HCT116 (cell line): Measurements from ENCODE around the gene PROX2. TPM values are rescaled to one million over a fixed set of nuclear protein-coding genes. Genes with fewer than 3 reads are reported as not detected.

Experiments
- ATAC-seq: fragments of 200-7000 bp; cut with Tn5 transposase; 2 replicates; pipeline ENCODE4 v1.9.1; 2020; ENCODE audit warnings: mild to moderate bottlenecking, moderate library complexity
- BruUV-seq: library from RNA; stranded (reverse); fragments of 400-500 nt; replicated peaks from 2 replicates; lab custom pipeline; 2021; lab: Mats Ljungman, UMichigan
- CTCF ChIA-PET: fragments of 300-600 bp; sonication (Branson Sonifier 250); formaldehyde crosslinking; loops from one replicate; lab custom pipeline; 2021; ENCODE audit warnings: antibody characterized with exemption; lab: Charles Lee
- POLR2A ChIA-PET: fragments of 300-600, 350-600 bp; sonication (Branson Sonifier 250); formaldehyde crosslinking; loops from one replicate; lab custom pipeline; 2021; ENCODE audit warnings: antibody characterized with exemption; lab: Charles Lee
- RAD21 ChIA-PET, 2 experiments: fragments of 300-600 bp; sonication (Branson Sonifier 250); formaldehyde crosslinking; loops; one replicate each; lab custom pipeline; 2023; ENCODE audit warnings: low total read pairs in 2 of 2; ENCODE audit not compliant: uncharacterized antibody in 2 of 2, unreplicated experiment in 2 of 2, low non-redundant PET in 1 of 2; lab: Charles Lee
- DNase-seq: peaks from one replicate; pipeline ENCODE4 v3.0.0-alpha.2; 2010; ENCODE audit warnings: low read depth, low spot score
- H2AFZ ChIP-seq: fragments of 200-600 bp; shearing (Covaris generic), sonication (generic); 2 replicates; pipeline ENCODE4 v1.6.1; 2017; ENCODE audit warnings: low read depth, mixed run types, mixed read lengths, antibody characterized with exemption, low read length; ENCODE audit not compliant: poor library complexity, severe bottlenecking
- H3K27ac ChIP-seq: 2 replicates; pipeline ENCODE4 v1.5.1; 2012; ENCODE audit warnings: low read depth, low read length
- H3K27me3 ChIP-seq: fragments of 200-600 bp; sonication (generic); 2 replicates; pipeline ENCODE4 v1.6.1; 2016; ENCODE audit warnings: mixed run types, low read length, mixed read lengths; ENCODE audit not compliant: insufficient read depth
- H3K36me3 ChIP-seq, 2 experiments: fragments of 200-500 bp in 1 of 2; fragments of 200-600 bp in 1 of 2; sonication (Bioruptor generic) in 1 of 2; sonication (generic) in 1 of 2; 2 replicates each; pipeline versions ENCODE4 v1.5.1 to v1.6.1; 2014 to 2016; ENCODE audit warnings: low read length in 2 of 2, inconsistent platforms in 1 of 2, mixed read lengths in 1 of 2, mixed run types in 1 of 2; ENCODE audit not compliant: insufficient read depth in 2 of 2, control insufficient read depth in 1 of 2
- H3K4me1 ChIP-seq, 2 experiments: fragments of 200-600 bp in 1 of 2; sonication (generic) in 1 of 2; 2 replicates each; pipeline versions ENCODE4 v1.5.1 to v1.6.1; 2012 to 2017; ENCODE audit warnings: low read length in 2 of 2, inconsistent platforms in 1 of 2, mild to moderate bottlenecking in 1 of 2, mixed read lengths in 1 of 2, mixed run types in 1 of 2, moderate library complexity in 1 of 2; ENCODE audit not compliant: insufficient read depth in 2 of 2, control insufficient read depth in 1 of 2
- H3K4me2 ChIP-seq: fragments of 200-600 bp; sonication (generic); 2 replicates; pipeline ENCODE4 v1.6.1; 2017; ENCODE audit warnings: mixed run types, low read length, mixed read lengths
- H3K4me3 ChIP-seq, 2 experiments: fragments of 200-600 bp in 1 of 2; sonication (generic) in 1 of 2; replicated peaks in 1 of 2; 2 replicates each; pipeline ENCODE4 v1.5.1; 2011 to 2016; ENCODE audit warnings: low read length in 2 of 2, control low read depth in 1 of 2, low read depth in 1 of 2, mild to moderate bottlenecking in 1 of 2, mixed read lengths in 1 of 2, mixed run types in 1 of 2
- H3K79me2 ChIP-seq: fragments of 200-600 bp; sonication (generic); 2 replicates; pipeline ENCODE4 v1.6.1; 2017; ENCODE audit warnings: mild to moderate bottlenecking, mixed run types, low read length, moderate library complexity, mixed read lengths; ENCODE audit not compliant: insufficient read depth
- H3K9ac ChIP-seq: fragments of 200-600 bp; sonication (generic); 2 replicates; pipeline ENCODE4 v1.6.1; 2016; ENCODE audit warnings: low read length, mixed read lengths
- H3K9me2 ChIP-seq: fragments of 200-600 bp; sonication (generic), shearing (Covaris generic); 2 replicates; pipeline ENCODE4 v1.6.1; 2017; ENCODE audit warnings: mixed run types, mild to moderate bottlenecking, moderate library complexity; ENCODE audit not compliant: insufficient read depth
- H3K9me3 ChIP-seq, 2 experiments: fragments of 200-500 bp in 1 of 2; fragments of 200-600 bp in 1 of 2; sonication (Bioruptor generic) in 1 of 2; sonication (generic) in 1 of 2; 2 replicates each; pipeline ENCODE4 v1.6.1; 2014 to 2017; ENCODE audit warnings: low read length in 2 of 2, mixed read lengths in 2 of 2, inconsistent platforms in 1 of 2, low read depth in 1 of 2, mild to moderate bottlenecking in 1 of 2, mixed run types in 1 of 2, moderate library complexity in 1 of 2; ENCODE audit not compliant: control insufficient read depth in 1 of 2, insufficient read depth in 1 of 2
- H4K20me1 ChIP-seq: fragments of 200-600 bp; sonication (generic), shearing (Covaris generic); 2 replicates; pipeline ENCODE4 v1.6.1; 2017; ENCODE audit warnings: mixed run types, mild to moderate bottlenecking, moderate library complexity; ENCODE audit not compliant: insufficient read depth
- ATF3 ChIP-seq: IDR thresholded peaks from 2 replicates; pipeline ENCODE4 v1.6.1; 2012
- CBX3 ChIP-seq: IDR thresholded peaks from 2 replicates; pipeline ENCODE4 v1.6.1; 2012; ENCODE audit warnings: low read depth
- CEBPB ChIP-seq: IDR thresholded peaks from 2 replicates; pipeline ENCODE4 v1.6.1; 2012; ENCODE audit warnings: low read depth
- CTCF ChIP-seq, 3 experiments: fragments of 200-600 bp in 1 of 3; sonication (generic) in 1 of 3; IDR thresholded peaks in 2 of 3; conservative IDR thresholded peaks in 1 of 3; 2 replicates each; pipeline ENCODE4 v1.5.1; 2012 to 2017; ENCODE audit warnings: low read depth in 2 of 3, low read length in 2 of 3, antibody characterized with exemption in 1 of 3, borderline replicate concordance in 1 of 3, control low read depth in 1 of 3, mild to moderate bottlenecking in 1 of 3, mixed read lengths in 1 of 3, mixed run types in 1 of 3, moderate library complexity in 1 of 3; ENCODE audit not compliant: insufficient read depth in 1 of 3
- EGR1 ChIP-seq: IDR thresholded peaks from 2 replicates; pipeline ENCODE4 v1.6.1; 2012; ENCODE audit warnings: low read depth
- ELF1 ChIP-seq: IDR thresholded peaks from 2 replicates; pipeline ENCODE4 v1.6.1; 2012; ENCODE audit warnings: low read depth, borderline replicate concordance
- EZH2phosphoT487 ChIP-seq: fragments of 200-600 bp; IDR thresholded peaks from 2 replicates; pipeline ENCODE4 v1.6.1; 2018; ENCODE audit warnings: antibody characterized with exemption, borderline replicate concordance
- FOSL1 ChIP-seq: IDR thresholded peaks from 2 replicates; pipeline ENCODE4 v1.6.1; 2012; ENCODE audit warnings: low read depth
- JUND ChIP-seq: IDR thresholded peaks from 2 replicates; pipeline ENCODE4 v1.6.1; 2012
- POLR2A ChIP-seq: IDR thresholded peaks from 2 replicates; pipeline ENCODE4 v1.7.0; 2011; ENCODE audit warnings: borderline replicate concordance; ENCODE audit not compliant: insufficient read depth, insufficient read length; ENCODE audit errors: extremely low read depth
- RAD21 ChIP-seq: IDR thresholded peaks from 2 replicates; pipeline ENCODE4 v1.6.1; 2012; ENCODE audit warnings: low read depth, mild to moderate bottlenecking
- REST ChIP-seq: IDR thresholded peaks from 2 replicates; pipeline ENCODE4 v1.6.1; 2012; ENCODE audit warnings: low read depth
- SIN3A ChIP-seq: IDR thresholded peaks from 2 replicates; pipeline ENCODE4 v1.6.1; 2012; ENCODE audit warnings: low read depth
- SRF ChIP-seq: IDR thresholded peaks from 2 replicates; pipeline ENCODE4 v1.6.1; 2012; ENCODE audit warnings: low read depth
- TCF7L2 ChIP-seq: IDR thresholded peaks from 2 replicates; pipeline ENCODE4 v1.7.0; 2011; ENCODE audit warnings: borderline replicate concordance, inconsistent platforms; ENCODE audit not compliant: insufficient read depth, insufficient read length; ENCODE audit errors: extremely low read depth
- YY1 ChIP-seq: IDR thresholded peaks from 2 replicates; pipeline ENCODE4 v1.6.1; 2011; ENCODE audit warnings: low read length, low read depth, moderate library complexity, mild to moderate bottlenecking; ENCODE audit not compliant: insufficient replicate concordance; ENCODE audit errors: extremely low read depth
- ZFX ChIP-seq: fragments of 450-650 bp; IDR thresholded peaks from 2 replicates; pipeline ENCODE4 v1.6.1; 2017
- ZNF274 ChIP-seq: fragments of 200-500 bp; sonication (Bioruptor generic); IDR thresholded peaks from 2 replicates; pipeline ENCODE4 v1.6.1; 2014; ENCODE audit warnings: mild to moderate bottlenecking, low read depth, low read length, inconsistent platforms
- intact Hi-C: fragments of 100-400 bp; cut with micrococcal nuclease; formaldehyde crosslinking; loops from 2 replicates; pipeline ENCODE4 v1.10.0; 2022
- total RNA-seq: library from RNA; stranded (reverse); gene quantifications from one replicate; pipeline ENCODE4 v1.2.1, GENCODE V29; 2021; ENCODE audit not compliant: unreplicated experiment

PROX2 gene
- total RNA-seq, 1 experiment from 2014 or later: not detected

- H3K79me2 ChIP-seq: peaks cover 6% of the 10 kb centered on the region; the same call in 1 of the 2 replicates
- H3K27ac ChIP-seq: no peak overlapping the region
- H3K36me3 ChIP-seq: peaks cover 3 to 16% of the 10 kb centered on the region in 2 experiments
- no peaks in the 10 kb centered on the region for H3K9me2 ChIP-seq
- H3K4me2 ChIP-seq: no peak overlapping the region
- no TSS peak for BruUV-seq
- ChIA-PET CTCF (interaction anchor here (0.9 kb wide), 1 partner anchor 32 kb away, joined by 3 read pairs; no protein-coding TSS in a partner anchor), POLR2A (no interaction called here), RAD21 (no interaction called here)
- no peaks in the 10 kb centered on the region for H3K9me3 ChIP-seq
- H3K4me1 ChIP-seq: no peaks in the 10 kb centered on the region
- ATAC-seq (no peak), DNase-seq (no peak)
- TF ChIP-seq ZFX (no peak), REST (no peak), RAD21 (no peak), EGR1 (no peak), JUND (no peak), CBX3 (no peak), TCF7L2 (no peak), POLR2A (no peak), CEBPB (no peak), SIN3A (no peak), YY1 (no peak), ATF3 (no peak), EZH2phosphoT487 (no peak), ELF1 (no peak), SRF (no peak), ZNF274 (no peak), FOSL1 (no peak), CTCF (IDR thresholded peaks at IDR 0.05 in 2 of 3, conservative IDR thresholded peaks at IDR 0.05 in 1 of 3; ENCODE audit: borderline replicate concordance in 1 of 3, insufficient read depth in 1 of 3, low read depth in 2 of 3, low read length in 2 of 3) (no peak)
- intact Hi-C loops: no loop called here
- H3K9ac ChIP-seq: no peak overlapping the region
- H2AFZ ChIP-seq: no peak overlapping the region
- no peaks in the 10 kb centered on the region for H3K27me3 ChIP-seq
- no peaks in the 10 kb centered on the region for H4K20me1 ChIP-seq
- H3K4me3 ChIP-seq: no peak overlapping the region
These were observed 46.7 kb downstream of the PROX2 start for GRCh38 chr14:74829251-74829650.
